Naive thymus-derived CD8-positive, alpha-beta T cell (primary cell): Measurements from ENCODE around the gene PBX3. TPM values are rescaled to one million over a fixed set of nuclear protein-coding genes. Genes with fewer than 3 reads are reported as not detected.

Source experiments
- ATAC-seq, 2 donors: fragments of 150-1000 bp; cut with Tn5 transposase in 1 of 2; sonication (Bioruptor Pico), chemical (Tn5 transposase) in 1 of 2; 1 replicate in 1 of 2; 2 replicates in 1 of 2; pipeline ENCODE4 v1.10.0; 2021; ENCODE audit warnings: mild to moderate bottlenecking in 2 of 2, moderate library complexity in 2 of 2
- POLR2A ChIA-PET: fragments of 350-600 bp; sonication (Branson Sonifier 250); formaldehyde crosslinking; loops from one replicate; lab custom pipeline; 2021; ENCODE audit warnings: antibody characterized with exemption; lab: Charles Lee
- DNase-seq, 10 donors: peaks; one replicate each; pipeline versions ENCODE4 v3.0.0 to v3.0.0-alpha.2; 2020 to 2022
- H3K27ac Mint-ChIP-seq, 10 donors: one replicate each; pipeline ENCODE4 v1.8.0; 2020 to 2022; ENCODE audit warnings: mild to moderate bottlenecking in 10 of 10, mixed read lengths in 10 of 10, moderate library complexity in 4 of 10, inconsistent platforms in 1 of 10
- H3K27me3 Mint-ChIP-seq, 5 donors: one replicate each; pipeline ENCODE4 v1.8.0; 2021 to 2022; ENCODE audit warnings: mixed read lengths in 5 of 5
- H3K36me3 Mint-ChIP-seq, 3 donors: one replicate each; pipeline ENCODE4 v1.8.0; 2020 to 2022; ENCODE audit warnings: mixed read lengths in 3 of 3, mild to moderate bottlenecking in 2 of 3, inconsistent platforms in 1 of 3
- H3K4me1 Mint-ChIP-seq, 4 donors: one replicate each; pipeline ENCODE4 v1.8.0; 2021 to 2022; ENCODE audit warnings: mixed read lengths in 4 of 4
- H3K4me3 Mint-ChIP-seq, 10 donors: one replicate each; pipeline ENCODE4 v1.8.0; 2020 to 2022; ENCODE audit warnings: mild to moderate bottlenecking in 10 of 10, mixed read lengths in 10 of 10, moderate library complexity in 6 of 10, inconsistent platforms in 1 of 10
- H3K9me3 Mint-ChIP-seq, 9 donors: one replicate each; pipeline ENCODE4 v1.8.0; 2020 to 2022; ENCODE audit warnings: mixed read lengths in 9 of 9, mild to moderate bottlenecking in 3 of 9, inconsistent platforms in 1 of 9, moderate library complexity in 1 of 9
- polyA plus RNA-seq, 3 donors: library from polyadenylated mRNA; unstranded; fragments of 300-500 nt; fragmentation: Illumina TruSeq; gene quantifications; one replicate each; pipeline ENCODE4 v1.2.3, GENCODE V29; 2021
- total RNA-seq, 8 experiments: library from RNA in 2 of 8; stranded (reverse) in 2 of 8; gene quantifications; one replicate each; pipeline ENCODE4 v1.2.3 and lab custom pipeline; 2021 to 2026

The PBX3 gene
- total and polyA plus RNA-seq, 5 experiments from 2014 or later: 2.9 to 27.5 (median 4.2) TPM

DNA sequence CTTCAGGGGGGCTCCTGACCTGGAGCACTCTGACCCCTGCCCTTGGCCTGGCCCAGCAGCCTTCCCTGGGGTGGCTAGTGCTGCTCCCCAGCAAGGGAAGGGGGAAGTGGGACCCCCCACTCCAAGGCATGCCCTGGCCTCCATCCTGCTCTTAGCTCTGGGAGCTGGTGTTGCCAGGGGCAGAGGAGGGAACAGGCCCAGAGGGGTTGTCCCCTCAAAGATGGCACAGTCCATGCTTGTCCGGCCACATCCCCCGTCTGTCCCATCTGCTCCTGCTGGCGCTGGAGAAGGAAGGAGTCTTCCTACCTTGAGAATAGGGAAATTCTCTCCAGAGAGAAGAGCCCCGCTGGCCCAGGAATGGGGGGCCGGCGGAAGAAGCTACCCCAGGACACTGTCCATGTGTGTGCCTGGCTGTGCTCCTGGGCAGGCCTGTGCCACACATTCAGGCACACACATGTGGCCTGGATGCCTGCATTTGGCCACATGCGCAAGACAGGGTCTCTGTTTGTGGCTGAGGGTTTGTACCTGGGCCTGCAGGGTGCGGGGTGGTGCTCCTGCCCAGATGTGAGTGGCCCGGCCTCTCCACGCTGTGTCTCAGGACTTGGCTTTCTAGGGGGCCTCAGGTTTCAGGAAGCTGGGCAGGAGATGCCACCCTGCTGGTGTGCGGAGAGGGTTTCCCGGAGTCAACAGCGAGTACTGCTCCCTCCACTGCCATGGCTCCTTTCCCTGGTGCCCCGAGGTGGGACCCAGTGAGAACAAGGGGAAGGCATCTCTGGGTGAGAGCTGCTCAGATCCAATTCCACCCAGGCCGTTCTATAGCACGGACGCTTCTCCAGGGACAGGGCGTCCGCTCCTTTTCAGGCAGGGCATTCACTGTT, 247.1 kb downstream of the PBX3 start:
- Mint-ChIP-seq H3K36me3 (no peaks in the 10 kb centered on the region), H3K27ac (no peak overlapping the region), H3K4me3 (no peak overlapping the region), H3K4me1 (peaks cover 0 to 1% (median 0%) of the 10 kb centered on the region in 4 donors), H3K9me3 (no peaks in the 10 kb centered on the region), H3K27me3 (peaks cover 0 to 8% (median 0%) of the 10 kb centered on the region in 5 donors)
- POLR2A ChIA-PET: no interaction called here
- DNase-seq (peak in 1 of 10 donors; percentile 56), ATAC-seq (no peak)

DNA sequence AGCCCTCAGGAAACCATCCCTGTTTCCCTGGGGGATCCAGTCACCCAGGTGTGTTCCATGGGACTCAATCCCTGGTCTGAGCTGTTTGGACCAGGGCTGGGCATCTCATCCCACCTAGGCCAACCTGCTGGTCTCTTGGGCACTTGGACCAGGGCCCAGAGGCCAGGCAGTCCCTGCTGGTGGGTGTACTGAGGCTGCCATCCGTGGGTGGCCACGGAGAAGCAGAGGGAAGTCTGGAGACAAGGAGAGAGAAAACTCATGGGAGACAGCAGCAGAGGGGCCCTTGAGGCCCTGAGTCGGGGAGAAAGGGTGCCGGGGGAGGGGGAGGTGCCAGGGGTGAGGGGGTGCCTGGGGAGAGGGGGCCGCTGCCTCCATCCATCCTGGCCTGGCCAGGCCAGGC, 247.8 kb downstream of the PBX3 start:
- H3K36me3 Mint-ChIP-seq: no peaks in the 10 kb centered on the region
- H3K27ac Mint-ChIP-seq: no peak overlapping the region
- DNase-seq: peak in 1 of 10 donors; percentile 37
- ATAC-seq: no peak
- H3K4me1 Mint-ChIP-seq: peaks cover 0 to 1% (median 0%) of the 10 kb centered on the region in 4 donors
- H3K4me3 Mint-ChIP-seq: no peak overlapping the region
- H3K9me3 Mint-ChIP-seq: no peaks in the 10 kb centered on the region
- peaks cover 0 to 8% (median 0%) of the 10 kb centered on the region in 5 donors for H3K27me3 Mint-ChIP-seq
- POLR2A ChIA-PET: no interaction called here

DNA sequence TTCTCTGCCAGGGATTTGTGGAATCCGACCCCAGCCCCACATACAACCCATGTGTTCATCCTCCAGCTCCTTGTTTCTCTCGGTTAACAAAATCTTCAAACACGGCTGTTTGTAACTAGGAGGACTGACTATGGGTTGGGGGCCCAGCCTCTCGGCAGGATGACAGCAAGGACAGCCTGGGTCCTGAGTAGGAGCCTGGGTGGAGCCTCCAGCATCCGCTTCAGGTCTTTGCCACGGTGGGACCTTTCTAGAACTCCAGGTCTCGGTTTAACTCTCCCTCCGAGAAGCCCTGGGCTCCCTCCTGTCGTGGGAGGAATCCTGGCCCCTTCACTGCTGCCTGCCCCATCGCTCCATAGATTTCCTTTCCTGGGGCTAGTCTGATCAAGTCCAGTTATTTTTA, 248.5 kb downstream of the PBX3 start:
- Mint-ChIP-seq H3K4me3 (no peak overlapping the region), H3K27ac (no peak overlapping the region), H3K9me3 (no peaks in the 10 kb centered on the region), H3K36me3 (no peaks in the 10 kb centered on the region), H3K27me3 (peaks cover 0 to 13% (median 0%) of the 10 kb centered on the region in 5 donors), H3K4me1 (peaks cover 0 to 1% (median 0%) of the 10 kb centered on the region in 4 donors)
- no peak for DNase-seq
- POLR2A ChIA-PET: no interaction called here
- ATAC-seq: no peak

DNA sequence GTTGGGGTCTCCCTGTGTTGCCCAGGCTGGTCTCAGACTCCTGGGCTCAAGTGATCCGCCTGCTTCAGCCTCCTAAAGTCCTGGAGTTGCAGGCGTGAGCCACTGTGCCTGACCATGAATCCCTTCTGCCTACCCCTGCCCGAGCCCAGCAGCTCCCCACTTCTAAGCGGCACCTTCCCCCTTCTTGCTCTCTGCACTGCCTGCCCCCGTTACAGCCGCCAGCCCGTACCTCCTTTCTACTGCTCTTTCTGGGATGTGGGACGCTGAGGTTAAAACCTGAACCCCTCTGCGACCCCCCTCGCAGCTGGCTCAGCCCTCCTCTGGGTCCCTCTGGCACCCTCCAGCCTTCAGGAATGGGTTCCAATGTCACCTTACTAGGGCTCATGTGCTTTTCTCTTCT, 249.6 kb downstream of the PBX3 start:
- no peak overlapping the region for H3K4me3 Mint-ChIP-seq
- POLR2A ChIA-PET: no interaction called here
- H3K27ac Mint-ChIP-seq: peak overlapping the region in 1 of 10 donors; percentile 49
- no peaks in the 10 kb centered on the region for H3K36me3 Mint-ChIP-seq
- DNase-seq: peak in 1 of 10 donors; percentile 63
- peaks cover 0 to 1% (median 0%) of the 10 kb centered on the region in 4 donors for H3K4me1 Mint-ChIP-seq
- H3K9me3 Mint-ChIP-seq: no peaks in the 10 kb centered on the region
- no peak for ATAC-seq
- peaks cover 0 to 14% (median 0%) of the 10 kb centered on the region in 5 donors for H3K27me3 Mint-ChIP-seq

DNA sequence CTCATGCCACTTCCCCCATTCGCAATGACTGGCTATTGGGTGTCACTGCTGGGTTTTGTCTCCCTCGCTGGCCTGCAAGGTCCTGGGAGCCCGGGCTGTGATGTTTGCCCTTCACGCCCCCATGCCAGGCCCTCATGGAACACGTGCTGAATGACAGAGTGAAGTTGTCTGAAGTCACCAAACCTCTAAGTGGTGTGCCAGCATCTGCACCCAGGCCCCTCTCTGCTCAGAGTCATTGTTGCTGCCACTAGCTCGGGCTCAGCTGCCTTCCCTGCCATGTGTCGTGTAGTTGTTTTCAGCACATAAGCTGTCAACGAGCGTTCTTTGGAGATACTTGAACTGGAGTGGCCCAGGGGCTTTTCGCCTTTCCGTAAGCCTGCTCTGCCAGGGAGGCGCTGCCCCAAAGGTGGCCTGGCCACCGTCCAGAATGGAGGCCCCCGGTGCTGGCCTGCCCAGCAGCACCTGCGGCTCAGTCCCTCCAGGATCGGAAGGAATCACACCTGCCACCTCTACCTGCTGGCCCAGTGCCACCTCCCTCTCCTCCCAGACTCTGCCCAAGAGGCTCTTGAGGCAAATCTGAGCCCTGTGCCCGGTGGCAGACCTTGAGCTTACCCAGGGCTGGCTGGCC, 250.1 kb downstream of the PBX3 start:
- H3K4me1 Mint-ChIP-seq: peaks cover 0 to 1% (median 0%) of the 10 kb centered on the region in 4 donors
- ATAC-seq: no peak
- no peak overlapping the region for H3K4me3 Mint-ChIP-seq
- H3K27ac Mint-ChIP-seq: peak overlapping the region in 1 of 10 donors; percentile 43
- no peaks in the 10 kb centered on the region for H3K36me3 Mint-ChIP-seq
- peaks cover 0 to 14% (median 0%) of the 10 kb centered on the region in 5 donors for H3K27me3 Mint-ChIP-seq
- POLR2A ChIA-PET: no interaction called here
- DNase-seq: peak in 1 of 10 donors; percentile 40
- no peaks in the 10 kb centered on the region for H3K9me3 Mint-ChIP-seq

DNA sequence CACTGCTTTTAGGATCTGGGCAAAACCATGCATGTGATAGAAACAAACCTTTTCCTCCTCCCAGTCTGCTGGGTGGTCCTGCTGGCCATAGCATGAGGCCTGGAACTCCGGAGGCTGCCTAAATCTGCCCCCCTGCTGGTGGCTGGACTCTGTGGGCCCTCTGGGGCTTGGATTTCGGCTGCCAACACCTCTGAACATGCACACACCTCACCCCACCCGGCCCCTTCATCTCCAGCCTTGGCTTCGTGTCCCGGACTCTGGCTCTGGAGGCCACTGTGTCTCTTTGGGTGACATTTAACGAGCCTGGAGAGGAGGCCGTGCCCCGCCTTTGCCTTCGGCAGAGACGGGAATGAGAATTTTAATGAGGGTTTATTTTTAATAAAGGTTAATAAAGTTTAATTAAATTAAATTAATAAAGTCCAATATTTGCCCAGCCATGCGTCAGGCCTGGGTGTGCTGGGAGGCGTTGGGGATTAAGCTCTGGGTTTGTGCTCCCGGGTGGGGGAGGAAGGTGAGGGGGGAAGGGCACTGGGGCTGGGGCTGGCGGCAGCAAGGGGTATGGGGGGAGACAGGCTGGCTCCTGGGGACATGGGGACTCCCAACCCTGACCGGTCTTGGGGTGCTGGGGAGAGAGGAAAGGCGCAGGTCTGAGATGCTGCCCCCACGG, 251.8 kb downstream of the PBX3 start:
- Mint-ChIP-seq H3K4me3 (no peak overlapping the region), H3K9me3 (no peaks in the 10 kb centered on the region), H3K36me3 (no peaks in the 10 kb centered on the region), H3K27me3 (peaks cover 0 to 14% (median 0%) of the 10 kb centered on the region in 5 donors), H3K4me1 (peaks cover 0 to 1% (median 0%) of the 10 kb centered on the region in 4 donors), H3K27ac (no peak overlapping the region)
- peak in 1 of 10 donors; percentile 45 for DNase-seq
- no peak for ATAC-seq
- POLR2A ChIA-PET: no interaction called here

DNA sequence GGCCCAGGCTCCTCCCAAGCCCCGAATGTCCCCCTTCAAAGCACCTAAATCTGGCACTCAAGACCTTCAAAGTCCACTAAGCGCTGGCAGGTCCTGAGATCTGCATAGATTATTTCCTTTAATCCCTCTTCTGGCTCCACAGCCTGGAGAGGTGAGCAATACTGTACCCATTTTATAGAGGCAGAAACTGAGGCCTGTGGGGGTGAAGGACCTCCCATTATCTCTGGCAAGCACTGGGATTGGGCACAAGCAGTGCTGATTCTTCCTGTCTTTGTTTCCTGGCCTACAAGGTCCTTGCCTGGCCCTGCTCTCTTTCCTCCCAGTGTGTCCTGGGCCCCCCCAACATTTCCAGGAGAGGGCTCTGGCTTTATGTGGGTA, 252.3 kb downstream of the PBX3 start:
- no peaks in the 10 kb centered on the region for H3K9me3 Mint-ChIP-seq
- H3K27ac Mint-ChIP-seq: no peak overlapping the region
- DNase-seq (no peak), ATAC-seq (no peak)
- H3K4me3 Mint-ChIP-seq: no peak overlapping the region
- peaks cover 0 to 1% (median 0%) of the 10 kb centered on the region in 4 donors for H3K4me1 Mint-ChIP-seq
- POLR2A ChIA-PET: no interaction called here
- H3K27me3 Mint-ChIP-seq: peaks cover 0 to 14% (median 0%) of the 10 kb centered on the region in 5 donors
- no peaks in the 10 kb centered on the region for H3K36me3 Mint-ChIP-seq

DNA sequence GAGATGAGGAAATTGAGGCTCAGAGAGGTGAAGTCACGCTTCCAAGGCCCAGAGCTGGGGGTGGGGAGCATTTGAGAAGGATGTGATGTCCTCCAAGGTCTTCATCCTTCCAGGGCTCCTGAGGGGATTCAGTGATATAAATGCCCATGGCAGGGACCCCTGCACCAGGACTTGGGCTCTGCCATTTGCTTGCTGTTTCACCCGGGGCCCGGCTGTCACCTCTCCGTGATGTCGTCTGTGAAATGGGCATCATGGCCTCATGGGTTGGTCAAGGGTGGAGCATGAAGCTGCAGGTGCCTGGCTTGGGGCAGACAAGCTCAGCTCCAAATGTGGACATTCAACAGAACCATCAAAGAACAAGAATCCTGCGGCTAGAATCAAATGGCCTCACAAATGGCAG, 253.1 kb downstream of the PBX3 start:
- peak in 1 of 10 donors; percentile 30 for DNase-seq
- Mint-ChIP-seq H3K36me3 (no peaks in the 10 kb centered on the region), H3K4me3 (no peak overlapping the region), H3K9me3 (no peaks in the 10 kb centered on the region), H3K27me3 (peaks cover 0 to 14% (median 0%) of the 10 kb centered on the region in 5 donors), H3K4me1 (peaks cover 0 to 1% (median 0%) of the 10 kb centered on the region in 4 donors), H3K27ac (no peak overlapping the region)
- no peak for ATAC-seq
- POLR2A ChIA-PET: no interaction called here

DNA sequence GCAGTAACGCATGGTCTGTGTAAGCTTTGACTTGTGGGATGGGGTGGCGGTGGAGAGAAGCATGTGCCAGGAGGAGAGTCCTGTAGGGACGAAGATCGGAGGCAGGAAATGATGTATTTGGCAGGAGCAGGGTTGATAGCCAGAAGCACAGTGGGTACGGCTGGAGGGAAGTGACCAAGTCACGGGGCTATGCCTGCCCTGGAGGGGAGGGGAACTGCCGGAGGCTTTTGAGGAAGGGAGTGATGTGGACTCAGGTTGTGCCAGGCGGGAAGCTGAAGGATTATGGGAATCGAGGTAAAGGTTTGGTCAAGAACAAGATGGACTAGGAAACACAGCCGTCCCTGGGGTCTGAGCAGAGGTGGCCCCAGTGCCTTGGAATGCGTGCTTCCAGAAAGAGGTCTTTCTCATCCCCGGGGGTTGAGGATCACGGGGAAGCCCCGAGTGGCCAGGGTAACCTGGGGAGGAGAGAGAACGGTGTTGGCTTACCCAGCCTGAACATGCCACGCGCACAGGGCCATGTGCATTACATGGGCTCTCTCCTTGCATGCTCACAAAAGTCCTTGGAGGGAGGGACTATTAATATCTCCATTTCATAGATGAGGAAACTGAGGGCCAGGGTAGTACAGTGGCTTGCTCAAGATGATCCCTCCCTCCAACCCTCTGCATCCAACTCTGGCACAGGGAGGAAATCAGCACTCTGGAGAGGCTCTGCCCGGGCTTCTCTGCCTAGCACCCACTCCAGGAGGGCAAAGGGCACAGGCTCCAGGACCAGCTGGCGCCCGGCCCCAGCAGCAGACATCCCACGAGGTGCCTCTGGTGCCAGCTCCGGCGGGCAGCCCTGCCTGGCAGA, 253.8 kb downstream of the PBX3 start:
- H3K27ac Mint-ChIP-seq: no peak overlapping the region
- H3K4me1 Mint-ChIP-seq: peaks cover 0 to 1% (median 0%) of the 10 kb centered on the region in 4 donors
- H3K27me3 Mint-ChIP-seq: peaks cover 0 to 12% (median 0%) of the 10 kb centered on the region in 5 donors
- H3K4me3 Mint-ChIP-seq: no peak overlapping the region
- peak in 1 of 10 donors; percentile 53 for DNase-seq
- ATAC-seq: no peak
- no peaks in the 10 kb centered on the region for H3K9me3 Mint-ChIP-seq
- POLR2A ChIA-PET: no interaction called here
- no peaks in the 10 kb centered on the region for H3K36me3 Mint-ChIP-seq

DNA sequence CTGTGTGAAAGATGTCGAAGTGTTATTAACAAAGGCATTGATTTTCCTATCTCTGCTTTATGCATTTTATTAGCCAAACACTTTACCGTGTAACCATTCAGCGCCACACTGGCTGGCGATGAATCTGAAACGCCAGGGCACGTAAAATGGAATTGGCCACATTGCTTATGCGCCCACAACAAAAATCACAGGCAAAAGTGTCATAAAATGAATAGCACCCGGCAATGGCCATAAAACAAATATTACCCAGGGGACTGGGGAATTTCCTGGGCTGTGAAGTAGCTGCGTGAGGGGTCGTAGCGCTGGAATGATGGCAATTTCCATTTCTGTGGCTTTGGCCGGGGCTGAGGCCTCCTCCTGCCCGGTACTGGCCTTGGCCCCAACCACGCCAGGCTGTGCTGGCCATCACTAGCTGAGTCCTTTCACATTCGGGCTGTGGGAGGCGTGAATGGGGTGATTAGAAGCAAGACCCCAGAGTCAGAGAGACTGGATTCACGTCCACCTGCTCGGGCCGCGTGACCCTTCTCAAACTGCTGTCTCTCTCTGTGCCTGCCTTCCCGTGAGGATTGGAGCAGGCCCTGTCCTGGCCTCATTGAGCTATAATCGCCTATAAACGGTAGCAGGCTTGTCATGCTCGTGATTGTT, 254.5 kb downstream of the PBX3 start:
- POLR2A ChIA-PET: no interaction called here
- Mint-ChIP-seq H3K9me3 (peaks cover 0 to 3% (median 0%) of the 10 kb centered on the region in 9 donors), H3K4me3 (no peak overlapping the region), H3K36me3 (no peaks in the 10 kb centered on the region), H3K27me3 (peaks cover 0 to 14% (median 0%) of the 10 kb centered on the region in 5 donors), H3K27ac (no peak overlapping the region), H3K4me1 (peaks cover 0 to 1% (median 0%) of the 10 kb centered on the region in 4 donors)
- no peak for ATAC-seq
- peak in 1 of 10 donors; percentile 60 for DNase-seq

DNA sequence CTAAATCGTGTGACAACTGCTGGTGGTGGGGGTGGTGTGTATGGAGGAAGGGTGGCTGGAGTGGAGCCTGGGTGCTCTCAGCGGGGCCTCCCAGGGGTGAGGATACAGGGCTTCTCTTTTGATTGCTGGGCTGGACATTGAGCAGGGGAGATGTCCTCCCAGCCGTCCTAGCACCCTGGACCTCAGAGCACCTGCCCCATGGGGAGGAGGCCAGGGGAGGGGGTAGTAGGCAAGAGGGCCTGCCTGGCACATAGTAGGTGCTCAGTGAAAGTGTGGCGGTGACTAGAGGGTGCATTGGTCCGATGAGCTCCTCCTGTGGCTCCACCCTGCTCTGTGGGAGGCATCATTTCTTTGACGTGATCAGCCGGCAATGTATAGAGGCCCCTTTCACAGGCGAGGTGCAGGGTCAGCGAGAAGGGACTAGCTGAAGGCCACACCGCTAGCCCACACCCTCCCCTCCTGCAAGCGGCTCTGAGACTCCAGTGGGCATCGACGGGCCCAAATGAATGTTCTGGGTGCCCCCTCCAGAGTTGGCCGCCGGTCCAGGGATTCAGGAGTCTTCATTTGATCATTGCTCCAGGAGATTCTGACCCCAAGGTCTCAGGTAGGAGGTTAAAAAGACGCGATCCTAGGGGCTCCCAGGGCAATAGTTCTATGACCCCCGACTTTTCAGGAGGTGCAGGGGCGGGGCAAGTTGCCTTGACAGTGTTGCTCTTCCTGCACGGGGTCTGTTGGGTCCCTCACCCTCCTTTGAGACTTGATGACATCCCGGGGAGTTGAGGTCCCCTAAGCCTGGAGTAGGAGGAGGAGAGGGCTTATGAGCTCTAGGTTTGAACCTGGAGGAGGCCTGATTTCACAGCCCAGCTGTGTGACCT, 255.5 kb downstream of the PBX3 start:
- POLR2A ChIA-PET: no interaction called here
- no peak overlapping the region for H3K4me3 Mint-ChIP-seq
- DNase-seq: peak in 1 of 10 donors; percentile 59
- no peak overlapping the region for H3K27ac Mint-ChIP-seq
- H3K27me3 Mint-ChIP-seq: peaks cover 0 to 11% (median 0%) of the 10 kb centered on the region in 5 donors
- H3K36me3 Mint-ChIP-seq: no peaks in the 10 kb centered on the region
- no peaks in the 10 kb centered on the region for H3K4me1 Mint-ChIP-seq
- H3K9me3 Mint-ChIP-seq: peaks cover 0 to 9% (median 4%) of the 10 kb centered on the region in 9 donors
- no peak for ATAC-seq
